SW 1271 (cell line): ENCODE results near the gene RAB37.
A peak's percentile ranks its signal among the peaks of the same experiment; 100 is the strongest.

Experiments used
- DNase-seq, 2 experiments: peaks; one replicate each; lab custom pipeline; 2025; lab: John Stamatoyannopoulos, UW

Gene RAB37

GRCh38 chr17:74745548-74746177 is 8.6 kb downstream of the RAB37 start:
- DNase-seq = no peak

- no peak for DNase-seq
Measured at GRCh38 chr17:74746376-74746775, 9.3 kb downstream of the RAB37 start.

- DNase-seq = no peak
Measured at GRCh38 chr17:74746922-74747321, 9.9 kb downstream of the RAB37 start.

GRCh38 chr17:74748279-74748528 is 11.1 kb downstream of the RAB37 start:
- DNase-seq = no peak

- DNase-seq = peak; percentile 69 to 90
Measured at GRCh38 chr17:74748529-74749278, 11.6 kb downstream of the RAB37 start, which contains the start of gene NHERF1. TSS of gene NHERF1 (plus strand) at chr17:74748628. CDS start at chr17:74748847, 219 bp downstream.

GRCh38 chr17:74749279-74750038 is 12.4 kb downstream of the RAB37 start:
- no peak for DNase-seq

- DNase-seq = no peak
Measured at GRCh38 chr17:74750039-74750326, 12.9 kb downstream of the RAB37 start.

- DNase-seq = no peak
Measured at GRCh38 chr17:74750327-74751069, 13.4 kb downstream of the RAB37 start.

- no peak for DNase-seq
Measured at GRCh38 chr17:74752415-74752814, 15.4 kb downstream of the RAB37 start.

- no peak for DNase-seq
Measured at GRCh38 chr17:74752822-74753401, 15.9 kb downstream of the RAB37 start.

GRCh38 chr17:74754832-74755231 is 17.8 kb downstream of the RAB37 start:
- no peak for DNase-seq

GRCh38 chr17:74755533-74755932 is 18.5 kb downstream of the RAB37 start:
- DNase-seq = no peak

GRCh38 chr17:74756891-74757290 is 19.8 kb downstream of the RAB37 start:
- DNase-seq = no peak

- no peak for DNase-seq
Measured at GRCh38 chr17:74757502-74757901, 20.4 kb downstream of the RAB37 start.

GRCh38 chr17:74757931-74758847 is 21.1 kb downstream of the RAB37 start:
- DNase-seq = no peak

- DNase-seq = no peak
Measured at GRCh38 chr17:74758848-74759168, 21.8 kb downstream of the RAB37 start.

- DNase-seq = no peak
Measured at GRCh38 chr17:74759243-74759801, 22.3 kb downstream of the RAB37 start.

GRCh38 chr17:74759941-74760340 is 22.9 kb downstream of the RAB37 start:
- DNase-seq = no peak

GRCh38 chr17:74760404-74761105 is 23.5 kb downstream of the RAB37 start:
- no peak for DNase-seq

- DNase-seq = no peak
Measured at GRCh38 chr17:74761419-74761818, 24.4 kb downstream of the RAB37 start.
